ENCODE results near the gene CDH23.
A peak's percentile ranks its signal among the peaks of the same experiment; 100 is the strongest.

GRCh38 chr10:71767420-71768035 lies 370.8 kb downstream of the CDH23 start:
- TF ChIP-seq CTCF (IDR thresholded peaks at IDR 0.05) (no peak), POLR2AphosphoS5 (IDR thresholded peaks at IDR 0.05) (peak; percentile 75 to 90), POLR2A (IDR thresholded peaks at IDR 0.05) (peak in 1 of 4 donors; percentile 33)

All from upper lobe of left lung (tissue), 4 donors.